NCI-H187 treated with DMSO at 0.1 percent for 48 hours (cell line): ENCODE measurements around the gene DMD.

Source experiments
- DNase-seq: peaks from one replicate; lab custom pipeline; 2025; lab: John Stamatoyannopoulos, UW

Gene DMD

GRCh38 chrX:31223817-31224216, 1987.5 kb downstream of the DMD start:
- DNase-seq, result no peak

GRCh38 chrX:31222946-31223345, 1988.4 kb downstream of the DMD start:
- DNase-seq, result no peak

GRCh38 chrX:31219174-31219573, 1992.2 kb downstream of the DMD start:
- DNase-seq, result no peak

GRCh38 chrX:31217084-31217483, 1994.3 kb downstream of the DMD start:
- DNase-seq, result no peak

- no peak for DNase-seq
Measured at GRCh38 chrX:31215277-31215815, 1996.0 kb downstream of the DMD start.

- no peak for DNase-seq
Measured at GRCh38 chrX:31213941-31214340, 1997.4 kb downstream of the DMD start.

GRCh38 chrX:31212856-31213748, 1998.2 kb downstream of the DMD start:
- DNase-seq, result no peak

- no peak for DNase-seq
Measured at GRCh38 chrX:31209005-31209628, 2002.2 kb downstream of the DMD start.

GRCh38 chrX:31201503-31201902, 2009.8 kb downstream of the DMD start:
- DNase-seq, result no peak

GRCh38 chrX:31200430-31200829, 2010.9 kb downstream of the DMD start:
- no peak for DNase-seq

GRCh38 chrX:31199840-31200114, 2011.6 kb downstream of the DMD start:
- no peak for DNase-seq

GRCh38 chrX:31199056-31199839, 2012.1 kb downstream of the DMD start:
- no peak for DNase-seq

- no peak for DNase-seq
Measured at GRCh38 chrX:31190221-31190975, 2021.0 kb downstream of the DMD start.

GRCh38 chrX:31186693-31187338, 2024.5 kb downstream of the DMD start:
- no peak for DNase-seq

GRCh38 chrX:31185884-31186283, 2025.5 kb downstream of the DMD start:
- DNase-seq, result no peak

- no peak for DNase-seq
Measured at GRCh38 chrX:31181377-31182000, 2029.9 kb downstream of the DMD start.

- DNase-seq, result no peak
Measured at GRCh38 chrX:31179203-31179602, 2032.1 kb downstream of the DMD start.

- no peak for DNase-seq
Measured at GRCh38 chrX:31178769-31179125, 2032.6 kb downstream of the DMD start.

GRCh38 chrX:31178064-31178768, 2033.1 kb downstream of the DMD start:
- DNase-seq, result no peak

- DNase-seq, result no peak
Measured at GRCh38 chrX:31170792-31171191, 2040.6 kb downstream of the DMD start.
